HG03342 (cell line): ENCODE results near the gene ILF3.

Source experiments
- ATAC-seq: cut with Tn5 transposase; IDR thresholded peaks from one replicate; pipeline ENCODE4 v1.9.1; 2021; ENCODE audit warnings: mild to moderate bottlenecking, moderate library complexity; ENCODE audit not compliant: unreplicated experiment

ILF3 gene

DNA sequence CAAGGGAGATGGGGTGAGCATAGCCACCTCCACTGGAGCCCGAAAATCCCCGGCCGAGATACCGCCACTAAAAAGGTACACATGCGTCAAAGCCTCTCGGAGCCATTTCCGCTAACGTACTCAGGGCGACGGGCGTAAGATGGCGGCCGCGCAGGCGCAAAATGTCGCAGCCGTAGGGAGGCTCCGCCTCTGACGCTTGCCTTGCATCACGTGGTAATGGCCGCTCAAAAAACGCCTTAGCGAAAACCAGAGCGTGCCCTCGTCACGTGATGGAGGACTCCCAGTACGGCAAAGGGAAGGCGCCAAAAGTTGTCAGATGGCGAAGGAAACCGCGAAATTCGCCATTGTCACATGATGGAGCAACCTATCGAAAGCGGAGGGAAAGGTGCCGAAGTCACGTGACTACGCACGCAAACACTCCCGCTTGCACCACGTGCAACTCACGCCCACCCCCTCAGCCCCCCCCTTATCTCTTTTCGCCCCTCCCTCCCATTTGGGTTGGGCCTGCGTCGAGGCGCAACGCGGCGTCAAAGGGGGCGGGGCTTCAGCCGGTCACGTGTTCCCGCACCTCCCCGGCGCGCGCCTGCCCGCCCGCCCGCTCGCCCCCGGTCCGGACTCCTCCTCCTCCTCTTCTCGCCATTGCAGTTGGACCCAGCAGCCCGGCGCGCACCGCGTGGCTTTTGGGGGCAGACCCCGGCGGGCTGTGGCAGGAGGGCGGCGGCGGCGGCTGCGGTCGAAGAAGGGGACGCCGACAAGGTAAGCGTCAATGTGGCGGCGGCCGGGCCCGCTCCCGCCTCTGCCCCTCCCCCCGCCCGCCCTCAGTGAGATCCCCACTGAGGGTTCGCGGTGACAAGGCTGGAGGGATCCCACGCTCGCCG is at the start of gene ILF3:
TSS of gene ILF3 (plus strand) at position 615 of the 878 bp plus-strand sequence. CDS start 16,260 bp downstream, outside the sequence.
- ATAC-seq = peak; percentile 62

DNA sequence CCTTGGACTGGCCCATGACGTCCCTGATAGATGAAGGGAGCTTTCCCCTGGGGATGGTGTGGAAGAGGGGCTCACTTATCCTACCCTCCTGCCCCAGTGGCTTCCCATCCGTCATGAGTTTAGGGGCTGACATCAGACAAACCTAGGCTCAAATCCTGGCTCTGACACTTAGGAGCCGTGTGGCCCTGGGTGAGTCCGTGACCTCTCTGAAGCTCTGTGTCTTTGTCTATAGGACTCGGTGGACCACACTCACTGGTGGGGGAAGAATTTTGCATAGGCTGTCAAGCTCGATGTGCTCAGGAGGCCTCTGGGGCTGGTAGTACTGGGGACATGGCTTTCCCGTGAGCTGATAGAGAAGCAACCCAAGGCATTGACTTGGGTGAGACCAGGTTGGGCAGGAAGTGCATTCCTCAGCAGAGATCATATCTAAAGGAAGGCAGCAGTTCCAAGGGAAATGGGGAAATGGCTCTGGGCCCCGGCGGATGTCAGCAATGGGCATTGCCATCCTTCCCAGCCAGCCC is 49.6 kb upstream of the ILF3 start:
- no peak for ATAC-seq

- ATAC-seq = no peak
These were observed 42.2 kb upstream of the ILF3 start for GRCh38 chr19:10611907-10612306.

GRCh38 chr19:10612499-10613119 is 41.5 kb upstream of the ILF3 start:
- no peak for ATAC-seq

DNA sequence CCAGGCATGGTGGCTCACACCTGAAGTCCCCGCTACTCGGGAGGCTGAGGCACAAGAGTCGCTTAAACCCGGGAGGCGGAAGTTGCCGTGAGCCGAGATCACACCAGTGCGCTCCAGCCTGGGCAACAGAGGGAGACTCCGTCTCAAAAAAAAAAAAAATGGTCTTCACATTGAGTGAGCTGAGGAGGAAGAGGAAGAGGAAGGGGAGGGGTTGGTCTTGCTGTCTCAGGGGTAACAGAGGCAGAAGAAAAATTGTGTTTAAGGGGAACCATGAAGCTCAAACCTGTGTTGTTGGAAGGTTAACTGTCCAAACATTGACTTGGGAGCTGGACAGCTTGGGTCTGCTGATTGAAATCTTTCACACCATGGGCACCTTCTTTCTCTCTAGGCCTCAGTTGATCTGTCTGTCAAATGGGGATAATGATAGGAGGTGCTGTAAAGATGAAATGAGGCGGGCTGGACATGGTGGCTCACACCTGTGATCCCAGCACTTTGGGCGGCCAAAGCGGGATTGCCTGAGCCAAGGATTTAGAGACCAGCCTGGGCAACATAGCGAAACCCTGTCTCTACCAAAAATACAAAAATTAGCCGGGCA is 38.6 kb upstream of the ILF3 start:
- no peak for ATAC-seq

- no peak for ATAC-seq
These were observed 36.6 kb upstream of the ILF3 start for GRCh38 chr19:10617409-10618121.

- no peak for ATAC-seq
These were observed 35.3 kb upstream of the ILF3 start for GRCh38 chr19:10618846-10619245.

- ATAC-seq = no peak
These were observed 33.4 kb upstream of the ILF3 start for GRCh38 chr19:10620786-10621185.

GRCh38 chr19:10621966-10622365 is 32.2 kb upstream of the ILF3 start:
- no peak for ATAC-seq

DNA sequence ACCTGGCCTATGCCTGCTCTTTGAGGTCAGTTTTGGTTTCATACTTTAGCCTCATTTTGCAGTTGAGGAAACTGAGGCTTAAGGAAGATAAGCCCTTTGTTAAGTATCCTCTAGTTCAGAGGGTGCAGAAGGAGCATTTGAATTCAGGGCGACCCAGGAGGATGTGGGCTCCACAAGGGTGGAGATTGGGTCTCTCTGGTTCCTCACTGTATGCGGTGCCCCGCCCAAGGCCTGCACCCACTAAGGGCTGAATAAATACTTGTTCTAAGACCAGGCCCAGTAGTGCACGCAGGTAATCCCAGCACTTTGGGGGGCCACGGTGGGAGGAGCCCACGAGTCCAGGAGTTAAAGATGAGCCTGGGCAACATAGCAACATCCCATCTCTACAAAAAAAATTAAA is 29.6 kb upstream of the ILF3 start:
- ATAC-seq = no peak

DNA sequence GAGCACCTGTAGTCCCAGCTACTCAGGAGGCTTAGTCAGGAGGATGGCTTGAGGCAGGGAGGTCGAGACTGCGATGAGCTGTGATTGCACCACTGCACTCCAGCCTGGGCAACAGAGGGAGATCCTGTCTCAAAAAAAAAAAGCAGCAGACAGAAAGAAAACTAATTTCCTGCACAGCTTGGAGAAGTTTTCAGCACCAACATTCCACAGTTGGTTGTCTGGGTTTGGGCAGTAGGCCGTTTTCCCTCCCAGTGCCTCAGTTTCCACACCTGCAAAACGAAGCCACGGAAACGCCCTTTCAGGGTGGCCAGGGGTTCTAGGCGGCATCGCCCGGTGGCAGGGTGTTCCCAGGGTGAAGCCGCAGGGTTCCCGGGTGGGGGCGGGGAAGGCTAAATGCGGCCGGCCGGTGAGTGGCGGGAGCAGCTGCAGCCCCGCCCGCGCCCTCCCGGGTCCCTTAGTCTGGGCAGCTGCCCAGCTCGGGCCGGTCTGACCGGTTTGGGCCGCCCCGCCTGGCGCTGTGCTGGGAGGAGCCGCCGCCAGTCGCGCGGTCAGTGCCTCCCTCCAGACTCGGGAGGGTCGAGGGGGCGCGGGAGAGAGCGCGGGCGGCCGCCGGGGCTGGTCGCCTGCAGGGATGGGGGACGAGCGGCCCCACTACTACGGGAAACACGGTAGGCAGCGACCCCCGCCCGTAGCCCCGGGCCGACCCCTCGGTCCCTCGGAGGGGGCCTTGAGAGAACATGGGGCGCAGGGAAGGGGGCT is 29.0 kb upstream of the ILF3 start, which contains the start of gene SLC44A2:
TSS of gene SLC44A2 (plus strand) at position 551 of the 759 bp plus-strand sequence. CDS start at position 632, 81 bp downstream.
- no peak for ATAC-seq

- no peak for ATAC-seq
These were observed 28.4 kb upstream of the ILF3 start for GRCh38 chr19:10625762-10626138.

DNA sequence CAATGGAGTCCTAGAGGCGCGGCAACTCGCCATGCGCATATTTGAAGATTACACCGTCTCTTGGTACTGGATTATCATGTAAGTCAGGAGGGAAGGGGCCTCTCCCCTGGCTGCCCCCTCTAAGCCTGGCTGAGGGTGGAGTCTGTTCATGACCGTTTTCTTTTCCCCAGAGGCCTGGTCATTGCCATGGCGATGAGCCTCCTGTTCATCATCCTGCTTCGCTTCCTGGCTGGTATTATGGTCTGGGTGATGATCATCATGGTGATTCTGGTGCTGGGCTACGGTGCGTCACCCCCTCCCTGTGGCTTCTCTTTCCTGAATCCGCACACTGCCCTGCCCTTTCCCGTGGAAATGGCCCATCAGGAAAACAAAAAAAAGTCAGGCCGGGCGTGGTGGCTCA is 22.3 kb upstream of the ILF3 start:
- ATAC-seq = no peak

DNA sequence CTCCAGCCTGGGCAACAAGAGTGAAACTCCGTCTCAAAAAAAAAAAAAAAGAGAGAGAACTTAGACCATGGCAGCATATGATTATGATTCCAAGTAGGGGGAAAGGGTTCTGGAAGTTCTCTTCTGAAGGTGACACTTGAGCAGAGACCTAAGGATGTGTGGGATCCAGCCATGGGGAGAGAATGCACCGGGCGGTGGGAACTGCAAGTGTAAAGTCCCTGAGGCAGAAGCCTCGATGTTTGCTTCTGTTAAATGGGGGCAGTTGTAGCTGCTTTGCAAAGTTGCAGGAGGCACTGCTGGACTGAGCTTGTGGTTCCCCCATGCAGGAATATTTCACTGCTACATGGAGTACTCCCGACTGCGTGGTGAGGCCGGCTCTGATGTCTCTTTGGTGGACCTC is 19.7 kb upstream of the ILF3 start:
- ATAC-seq = no peak

GRCh38 chr19:10634963-10635362 is 19.2 kb upstream of the ILF3 start:
- ATAC-seq = no peak

GRCh38 chr19:10636304-10636972 is 17.7 kb upstream of the ILF3 start:
- no peak for ATAC-seq

DNA sequence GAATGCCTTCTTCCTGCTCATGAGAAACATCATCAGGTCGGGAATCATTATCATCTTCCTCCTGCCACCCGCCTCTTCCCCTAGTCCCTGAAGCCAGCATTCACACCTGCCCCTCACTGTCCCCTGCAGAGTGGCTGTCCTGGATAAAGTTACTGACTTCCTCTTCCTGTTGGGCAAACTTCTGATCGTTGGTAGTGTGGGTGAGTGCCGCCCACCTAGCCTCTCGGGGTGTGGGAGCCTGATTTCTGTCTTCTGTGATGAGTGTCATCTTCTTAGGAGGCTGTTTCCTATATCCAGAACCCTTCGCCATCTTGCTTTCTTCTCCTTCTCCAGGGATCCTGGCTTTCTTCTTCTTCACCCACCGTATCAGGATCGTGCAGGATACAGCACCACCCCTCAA is 16.3 kb upstream of the ILF3 start:
- no peak for ATAC-seq

DNA sequence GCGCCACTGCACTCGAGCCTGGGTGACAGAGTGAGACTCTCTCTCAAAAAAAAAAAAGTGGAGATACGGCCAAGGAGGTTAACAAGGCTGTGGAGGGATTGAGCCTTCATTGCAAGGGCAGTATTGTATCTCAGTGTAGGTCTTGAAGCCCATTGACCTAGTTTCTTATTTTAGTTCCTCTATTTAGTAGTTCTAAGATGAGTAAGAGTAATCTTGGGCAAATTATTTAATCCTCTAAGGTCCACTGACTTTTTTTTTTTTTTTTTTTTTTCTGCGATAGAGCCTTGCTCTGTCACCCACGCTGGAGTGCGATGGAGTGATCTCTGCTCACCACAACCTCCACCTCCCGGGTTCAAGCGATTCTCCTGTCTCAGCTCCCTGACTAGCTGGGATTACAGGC is 14.3 kb upstream of the ILF3 start:
- no peak for ATAC-seq

DNA sequence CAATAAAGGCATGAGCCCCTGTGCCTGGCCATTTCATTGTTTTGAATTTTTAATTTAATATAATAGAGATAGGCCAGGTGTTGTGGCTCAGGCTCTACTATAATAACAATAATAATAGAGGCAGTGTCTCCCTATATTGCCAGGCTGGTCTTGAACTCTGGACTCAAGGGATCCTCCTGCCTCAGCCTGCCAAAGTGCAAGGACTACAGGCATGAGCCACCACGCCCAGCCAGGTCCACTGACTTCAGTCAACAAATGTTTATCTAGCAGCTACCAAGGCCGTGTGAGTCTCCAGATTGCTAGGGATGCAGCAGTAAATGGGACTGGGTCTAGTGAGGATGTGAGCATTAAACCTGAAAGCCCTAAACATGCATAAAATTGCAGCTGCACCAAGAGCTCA is 13.8 kb upstream of the ILF3 start:
- ATAC-seq = no peak

DNA sequence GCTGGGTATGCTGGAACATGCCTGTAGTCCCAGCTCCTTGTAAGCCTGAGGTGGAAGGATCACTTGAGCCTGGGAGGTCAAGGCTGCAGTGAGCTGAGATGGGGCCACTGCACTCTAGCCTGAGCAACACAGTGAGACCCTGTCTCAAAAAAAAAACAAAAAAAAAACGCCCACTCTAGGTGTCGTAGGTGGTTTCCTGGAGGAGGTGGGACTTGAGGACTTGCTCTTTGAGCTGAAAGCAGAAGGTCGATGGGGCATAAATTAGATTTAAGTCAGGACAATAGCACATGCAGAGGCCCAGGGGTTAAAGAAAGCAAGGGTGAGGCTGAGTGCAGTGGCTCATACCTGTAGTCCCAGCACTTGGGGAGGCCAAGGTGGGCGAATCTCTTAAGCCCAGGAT is 12.9 kb upstream of the ILF3 start:
- ATAC-seq = no peak
